ENCODE results near the gene CIROP.

DNA sequence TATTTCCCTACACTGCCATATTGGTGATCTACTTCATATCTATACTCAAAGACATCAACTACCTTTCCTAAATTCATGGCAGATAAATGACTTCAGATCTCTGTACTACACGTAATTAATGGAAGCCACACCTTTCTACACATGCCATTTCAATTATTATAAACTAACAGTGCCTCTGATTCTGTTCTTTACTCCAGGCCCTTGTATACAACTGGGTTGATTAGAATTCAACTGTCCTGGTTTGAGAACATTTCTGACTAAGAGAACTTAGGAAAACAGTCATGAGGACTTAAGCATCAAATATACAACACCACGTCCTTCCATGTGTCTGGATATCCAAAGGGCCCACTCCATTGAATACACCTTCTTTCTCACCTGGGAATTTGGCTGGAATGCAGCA lies 11.7 kb downstream of the CIROP start:
- TF ChIP-seq, protein P1, sequence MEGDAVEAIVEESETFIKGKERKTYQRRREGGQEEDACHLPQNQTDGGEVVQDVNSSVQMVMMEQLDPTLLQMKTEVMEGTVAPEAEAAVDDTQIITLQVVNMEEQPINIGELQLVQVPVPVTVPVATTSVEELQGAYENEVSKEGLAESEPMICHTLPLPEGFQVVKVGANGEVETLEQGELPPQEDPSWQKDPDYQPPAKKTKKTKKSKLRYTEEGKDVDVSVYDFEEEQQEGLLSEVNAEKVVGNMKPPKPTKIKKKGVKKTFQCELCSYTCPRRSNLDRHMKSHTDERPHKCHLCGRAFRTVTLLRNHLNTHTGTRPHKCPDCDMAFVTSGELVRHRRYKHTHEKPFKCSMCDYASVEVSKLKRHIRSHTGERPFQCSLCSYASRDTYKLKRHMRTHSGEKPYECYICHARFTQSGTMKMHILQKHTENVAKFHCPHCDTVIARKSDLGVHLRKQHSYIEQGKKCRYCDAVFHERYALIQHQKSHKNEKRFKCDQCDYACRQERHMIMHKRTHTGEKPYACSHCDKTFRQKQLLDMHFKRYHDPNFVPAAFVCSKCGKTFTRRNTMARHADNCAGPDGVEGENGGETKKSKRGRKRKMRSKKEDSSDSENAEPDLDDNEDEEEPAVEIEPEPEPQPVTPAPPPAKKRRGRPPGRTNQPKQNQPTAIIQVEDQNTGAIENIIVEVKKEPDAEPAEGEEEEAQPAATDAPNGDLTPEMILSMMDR (IDR thresholded peaks at IDR 0.05) = no peak
- no peak for TF ChIP-seq POLR2A (IDR thresholded peaks at IDR 0.05; ENCODE audit: low read depth)
- TF ChIP-seq POLR2AphosphoS5 (IDR thresholded peaks at IDR 0.05) = no peak
